ENCODE measurements around the gene FYN.
A peak's percentile ranks its signal among the peaks of the same experiment; 100 is the strongest.
"Not testable (repeated sequence)": the region's sequence is repeated elsewhere in the genome, so short reads cannot be mapped to it uniquely, and the experiment has no call there.

Gene FYN

GRCh38 chr6:111850295-111850937, 22.8 kb downstream of the FYN start:
- no peak for DNase-seq

GRCh38 chr6:111849298-111849697, 24.0 kb downstream of the FYN start:
- DNase-seq = no peak

DNA sequence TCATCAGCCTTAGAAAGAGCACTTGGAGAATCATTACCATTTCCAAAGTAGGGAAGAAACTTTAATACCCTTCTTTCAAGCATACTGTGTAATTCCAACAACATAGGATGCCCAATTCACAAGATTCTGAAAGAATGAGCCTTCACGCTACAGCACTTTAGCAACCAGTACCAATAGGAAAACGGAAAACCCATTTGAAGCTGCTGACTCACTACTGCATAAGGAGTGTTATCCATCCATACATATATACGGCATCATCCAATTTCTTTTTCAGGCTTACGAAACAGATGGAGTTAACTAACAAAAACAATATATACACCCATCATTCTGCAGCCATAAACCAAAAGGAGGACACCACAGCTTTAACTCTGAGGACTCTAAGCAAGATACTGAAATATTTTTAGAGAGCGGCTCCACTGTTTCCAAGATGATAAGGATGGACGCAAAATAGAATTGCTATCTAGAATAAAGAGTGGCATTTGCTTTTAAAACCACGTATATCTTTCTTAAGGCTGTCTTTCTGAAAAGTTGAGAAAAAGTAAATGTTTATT, 24.9 kb downstream of the FYN start:
- no peak for DNase-seq

GRCh38 chr6:111846492-111847409, 26.5 kb downstream of the FYN start:
- DNase-seq = peak; percentile 29

- DNase-seq = no peak
Measured at GRCh38 chr6:111846066-111846465, 27.2 kb downstream of the FYN start.

DNA sequence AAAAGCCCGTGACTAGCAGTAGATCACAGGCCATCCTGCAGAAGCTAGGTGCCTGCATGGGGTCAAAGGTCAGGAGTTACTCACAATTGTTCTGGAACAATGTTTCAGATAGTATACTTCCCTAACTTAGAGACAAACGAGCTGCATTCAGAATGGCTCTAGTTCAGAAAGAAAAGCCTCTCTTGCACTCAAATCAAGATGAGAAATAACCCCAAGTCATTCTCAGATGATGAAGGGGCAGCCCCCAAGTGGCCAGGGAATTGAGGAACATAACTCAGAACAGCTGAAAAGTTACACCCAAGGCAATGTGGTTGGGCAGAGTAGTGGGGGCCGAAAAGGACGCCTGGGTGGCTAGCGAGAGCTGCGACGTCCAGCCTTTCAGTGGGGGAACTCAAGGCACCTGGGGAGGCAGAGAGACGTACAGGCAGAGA, 27.8 kb downstream of the FYN start:
- no peak for DNase-seq

DNA sequence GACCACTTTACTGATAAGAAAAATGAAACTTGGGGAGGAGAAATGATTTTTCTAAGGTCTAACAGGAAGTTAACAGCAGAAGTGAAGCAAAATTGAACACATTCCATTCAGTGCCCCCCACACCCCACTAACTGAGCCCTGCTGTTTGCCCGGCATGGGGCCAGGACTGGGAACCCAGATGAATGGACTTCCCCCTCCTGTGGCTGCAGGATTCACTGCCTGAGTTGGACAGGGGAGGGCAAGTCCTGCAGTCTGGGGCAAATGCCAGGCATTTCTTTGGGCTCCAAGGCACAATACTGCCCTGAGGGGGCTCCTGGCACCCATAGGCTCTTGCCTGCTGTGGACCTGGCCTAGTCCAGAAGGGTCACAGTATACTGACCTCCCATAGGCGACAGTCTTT, 28.3 kb downstream of the FYN start:
- no peak for DNase-seq

DNA sequence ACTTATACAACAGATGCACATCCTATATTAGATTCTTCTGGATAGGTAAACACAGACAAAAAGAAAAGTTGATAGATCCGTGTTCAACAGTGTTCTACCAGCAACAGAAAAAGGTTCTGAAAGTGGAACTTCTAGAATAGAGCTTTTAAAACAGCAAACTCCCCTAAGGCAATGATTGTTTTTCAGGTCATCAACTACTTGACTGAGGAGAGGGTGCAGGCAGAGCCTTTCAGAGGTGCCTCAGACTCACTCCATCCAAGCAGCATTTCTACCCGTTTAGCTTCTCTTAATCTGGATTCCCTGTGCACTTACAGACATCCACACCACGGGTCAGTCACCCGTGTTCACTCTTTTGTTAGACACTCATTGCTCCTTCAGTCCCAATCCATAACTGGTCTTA, 28.9 kb downstream of the FYN start:
- no peak for DNase-seq

GRCh38 chr6:111843347-111844147, 29.7 kb downstream of the FYN start:
- DNase-seq = peak; percentile 54

DNA sequence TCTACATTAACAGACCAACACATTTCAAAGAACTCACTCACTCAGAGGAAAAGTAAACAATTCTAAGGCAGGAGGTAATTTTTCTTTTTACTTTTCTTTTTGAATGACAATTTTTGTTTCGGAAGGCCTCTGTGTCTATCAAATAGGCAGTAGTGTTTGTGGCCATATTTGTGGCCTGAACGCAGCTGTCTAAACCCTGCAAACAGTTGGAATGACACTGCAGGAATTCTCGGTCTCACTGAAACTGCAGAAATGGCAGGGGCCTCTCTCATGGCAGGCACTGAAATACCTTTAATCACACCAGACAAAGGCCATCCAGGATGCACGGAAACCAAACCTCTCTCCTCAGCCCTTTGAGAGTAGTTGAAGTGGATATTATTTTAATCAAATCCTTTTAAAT, 30.4 kb downstream of the FYN start:
- DNase-seq = no peak

DNA sequence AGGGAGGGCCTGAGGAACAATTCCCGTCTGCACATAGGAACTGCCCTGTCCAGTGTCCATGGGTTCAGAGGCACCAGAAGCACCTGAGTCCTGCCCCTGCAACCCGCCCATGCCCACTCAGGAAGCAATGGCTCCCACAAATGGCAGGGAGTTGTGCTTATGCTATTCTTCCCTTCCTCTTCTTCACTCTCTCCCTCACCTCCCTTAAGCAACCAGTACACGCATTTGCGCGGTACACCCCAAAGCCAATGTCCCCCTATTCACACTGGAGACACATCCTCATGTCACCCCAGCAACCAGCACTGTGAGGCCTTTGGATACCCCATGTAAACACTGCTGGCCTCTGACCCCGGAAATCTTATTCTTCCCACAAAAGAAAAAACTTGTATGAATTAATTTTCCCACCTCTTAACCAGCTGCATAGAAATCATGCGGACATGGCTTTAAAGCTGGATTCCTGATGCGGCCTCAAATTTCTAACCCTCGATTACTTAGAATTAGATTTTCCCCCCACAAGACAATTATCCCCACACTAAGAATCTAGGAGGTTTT, 30.9 kb downstream of the FYN start:
- no peak for DNase-seq

DNA sequence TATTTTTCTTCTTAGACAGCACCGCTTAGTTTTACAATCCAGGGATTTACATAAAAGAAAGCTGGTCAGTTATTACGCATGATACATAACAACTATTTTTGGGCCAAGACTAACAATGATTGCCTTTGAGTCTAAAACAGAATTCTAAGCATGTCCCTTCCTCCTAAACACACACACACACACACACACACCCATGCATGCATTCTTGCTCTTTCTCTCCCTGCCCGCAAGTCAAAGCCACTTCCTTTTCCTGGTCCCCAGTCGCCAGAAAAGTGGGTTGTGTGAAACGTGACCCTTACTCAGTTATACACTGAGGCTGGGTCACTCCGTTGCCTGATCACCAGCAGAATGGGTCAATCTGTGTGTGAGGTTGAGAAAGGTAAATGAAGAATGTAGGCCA, 31.4 kb downstream of the FYN start:
- DNase-seq = no peak

GRCh38 chr6:111840803-111841202, 32.4 kb downstream of the FYN start:
- no peak for DNase-seq

DNA sequence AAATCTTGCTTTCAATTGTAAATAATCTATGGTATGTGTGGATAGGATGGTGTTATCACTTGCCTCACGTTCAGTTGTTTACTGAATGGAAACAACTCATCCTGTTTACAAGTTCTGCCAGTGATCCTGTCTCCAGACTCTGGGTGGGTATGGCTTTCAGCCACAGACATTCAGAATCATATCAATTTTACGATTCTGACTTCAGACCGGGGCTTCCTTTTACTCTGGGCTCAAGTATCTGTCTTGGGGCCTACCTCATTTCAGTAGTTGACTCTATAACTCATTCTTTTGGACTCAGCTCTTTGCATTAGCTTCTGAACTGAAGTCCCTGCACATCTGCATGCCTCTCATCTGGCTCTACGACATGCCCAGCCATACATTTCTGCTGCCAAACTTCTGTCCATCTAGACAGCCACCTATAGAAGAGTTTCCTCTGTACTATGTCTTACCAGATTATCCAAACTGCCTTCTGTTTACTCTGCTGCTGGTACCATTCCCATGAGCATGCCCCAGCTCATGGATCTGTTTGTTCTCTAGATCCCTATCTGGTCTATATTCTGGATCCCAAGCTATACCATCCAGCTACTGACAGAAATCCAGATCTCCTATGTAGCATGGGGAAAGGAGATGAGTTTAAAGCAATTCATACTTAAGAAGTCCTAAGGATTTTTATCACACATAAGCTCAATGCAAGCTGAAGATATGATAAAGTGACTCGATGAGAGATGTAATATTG, 34.3 kb downstream of the FYN start:
- DNase-seq = peak; percentile 37

GRCh38 chr6:111837641-111838500, 35.4 kb downstream of the FYN start:
- peak; percentile 68 for DNase-seq

GRCh38 chr6:111837007-111837406, 36.2 kb downstream of the FYN start:
- peak; percentile 34 for DNase-seq

GRCh38 chr6:111835807-111836206, 37.4 kb downstream of the FYN start:
- DNase-seq = no peak

DNA sequence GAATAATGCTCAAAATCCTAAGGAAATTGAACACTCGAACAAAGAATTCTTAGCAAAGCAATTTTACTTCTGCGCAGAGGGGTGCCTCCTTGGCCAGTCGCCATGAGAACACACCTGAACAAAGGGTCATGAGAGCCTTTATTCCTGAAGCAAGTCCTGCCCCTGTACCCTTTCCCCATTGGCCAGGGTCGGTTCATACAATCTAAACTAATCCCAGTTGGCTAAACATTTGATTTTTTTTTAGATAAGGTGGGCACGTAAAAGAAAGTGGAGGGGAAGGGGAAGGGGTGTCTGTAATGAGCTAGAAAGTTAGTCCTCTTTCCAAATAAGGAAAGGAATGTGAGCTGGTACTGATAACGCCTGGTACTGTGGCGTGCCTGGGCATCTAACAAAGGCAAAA, 37.9 kb downstream of the FYN start:
- not testable (repeated sequence) for DNase-seq

- no peak for DNase-seq
Measured at GRCh38 chr6:111834356-111834755, 38.9 kb downstream of the FYN start.

DNA sequence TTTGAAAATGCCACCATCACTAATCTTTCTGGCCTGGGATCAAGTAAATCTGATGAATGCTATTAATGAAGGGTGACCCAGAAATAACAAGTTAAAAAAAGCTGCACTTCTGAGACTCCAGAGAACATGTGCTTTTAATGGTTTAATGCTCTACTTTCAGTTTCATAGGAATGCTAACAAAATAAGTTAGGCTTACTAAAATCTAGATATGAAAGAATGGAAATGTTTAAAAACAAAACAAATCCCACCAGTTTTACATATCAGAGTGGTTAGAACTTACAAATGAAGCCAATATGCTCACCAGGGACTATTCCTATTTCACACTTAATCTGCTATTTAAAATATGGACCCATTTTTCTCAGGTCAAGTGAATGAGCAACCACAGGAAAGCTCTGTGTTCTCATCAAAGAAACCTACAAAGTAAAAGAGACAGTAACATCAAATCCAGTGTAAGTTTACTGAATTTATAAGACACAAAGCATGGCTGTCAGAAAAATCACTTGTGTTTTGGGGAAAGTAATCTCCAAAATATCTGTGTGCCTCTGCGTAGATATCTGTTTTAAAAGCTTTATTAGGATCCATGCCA, 40.3 kb downstream of the FYN start:
- no peak for DNase-seq

DNA sequence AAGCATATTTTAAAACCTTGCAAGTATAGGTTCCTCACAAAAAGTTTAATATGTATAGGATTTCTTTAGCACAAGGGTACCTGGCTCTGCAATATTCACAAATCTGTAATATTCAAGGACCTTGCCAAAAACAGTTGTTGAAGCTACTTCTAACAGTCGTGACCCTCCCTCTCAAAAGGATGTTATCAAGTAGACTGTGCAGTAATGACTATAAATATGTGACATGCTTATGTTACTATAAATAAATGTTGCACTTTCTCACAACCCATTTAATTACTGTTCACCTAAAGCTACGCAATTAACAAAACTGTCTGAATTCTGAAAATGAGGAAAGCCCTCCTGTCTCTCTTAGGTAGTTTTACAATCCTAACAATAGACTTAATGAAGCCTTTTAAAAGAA, 41.8 kb downstream of the FYN start:
- no peak for DNase-seq
